ENCODE measurements around the gene PRG3. TPM values are rescaled to one million over a fixed set of nuclear protein-coding genes. Genes with fewer than 3 reads are reported as not detected.

PRG3 gene
- total RNA-seq, 2 donors from 2014 or later, result not detected

GRCh38 chr11:57349491-57350274 lies 31.3 kb downstream of the PRG3 start:
- Histone ChIP-seq H3K27ac (no peak overlapping the region), H3K4me1 (no peaks in the 10 kb centered on the region), H3K36me3 (no peaks in the 10 kb centered on the region), H3K9me3 (no peaks in the 10 kb centered on the region), H3K4me3 (no peak overlapping the region), H3K9ac (ENCODE audit: low read depth in 2 of 2, low read length in 2 of 2) (no peak overlapping the region), H3K27me3 (no peaks in the 10 kb centered on the region)
- peak; percentile 68 for DNase-seq
- TF ChIP-seq CTCF (IDR thresholded peaks at IDR 0.05), result peak; percentile 85
- intact Hi-C loops (cut with DNase I), result loop anchor here (5.0 kb wide), 1 partner anchor 293 kb away; no protein-coding TSS in a partner anchor

- no peak overlapping the region for H3K4me3 ChIP-seq
- H3K4me1 ChIP-seq, result no peaks in the 10 kb centered on the region
- no peak overlapping the region for H3K9ac ChIP-seq (ENCODE audit: low read depth in 2 of 2, low read length in 2 of 2)
- intact Hi-C loops (cut with DNase I), result loop anchor here (5.0 kb wide), 1 partner anchor 294 kb away; no protein-coding TSS in a partner anchor
- TF ChIP-seq CTCF (IDR thresholded peaks at IDR 0.05), result no peak
- H3K27ac ChIP-seq, result no peak overlapping the region
- no peak for DNase-seq
- no peaks in the 10 kb centered on the region for H3K36me3 ChIP-seq
- no peaks in the 10 kb centered on the region for H3K27me3 ChIP-seq
- no peaks in the 10 kb centered on the region for H3K9me3 ChIP-seq
These were observed 32.2 kb downstream of the PRG3 start for GRCh38 chr11:57348636-57349313.

- no peaks in the 10 kb centered on the region for H3K4me1 ChIP-seq
- H3K4me3 ChIP-seq, result no peak overlapping the region
- intact Hi-C loops (cut with DNase I), result loop anchor here (5.0 kb wide), 1 partner anchor 294 kb away; no protein-coding TSS in a partner anchor
- no peak for TF ChIP-seq CTCF (IDR thresholded peaks at IDR 0.05)
- no peaks in the 10 kb centered on the region for H3K36me3 ChIP-seq
- no peaks in the 10 kb centered on the region for H3K9me3 ChIP-seq
- H3K27ac ChIP-seq, result no peak overlapping the region
- H3K9ac ChIP-seq (ENCODE audit: low read depth in 2 of 2, low read length in 2 of 2), result no peak overlapping the region
- no peak for DNase-seq
- H3K27me3 ChIP-seq, result no peaks in the 10 kb centered on the region
These were observed 32.9 kb downstream of the PRG3 start for GRCh38 chr11:57348052-57348451.

DNA sequence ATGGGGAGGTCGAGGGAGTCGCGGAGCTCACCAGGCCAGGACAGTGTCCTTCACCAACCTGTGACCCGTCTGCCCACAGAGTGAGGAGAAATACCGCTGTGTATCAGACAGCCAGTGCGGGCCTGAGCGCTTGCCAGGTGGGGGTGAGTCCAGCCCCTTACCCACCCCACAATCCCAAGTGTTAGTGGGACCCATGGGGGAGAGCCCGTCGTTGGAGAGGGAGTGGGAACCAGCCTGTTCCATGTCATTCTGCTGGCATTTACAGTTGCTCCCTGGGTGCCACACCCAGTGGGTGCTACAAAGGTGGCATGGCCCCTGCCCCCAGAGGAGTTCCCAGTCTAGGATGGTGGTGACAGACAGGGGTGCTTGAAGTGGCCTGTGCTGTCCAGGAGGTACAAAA lies 33.6 kb downstream of the PRG3 start:
- no peak overlapping the region for H3K27ac ChIP-seq
- no peaks in the 10 kb centered on the region for H3K36me3 ChIP-seq
- intact Hi-C loops (cut with DNase I), result loop anchor here (5.0 kb wide), 1 partner anchor 295 kb away; no protein-coding TSS in a partner anchor
- H3K27me3 ChIP-seq, result no peaks in the 10 kb centered on the region
- H3K4me1 ChIP-seq, result no peaks in the 10 kb centered on the region
- no peak for DNase-seq
- no peak for TF ChIP-seq CTCF (IDR thresholded peaks at IDR 0.05)
- no peak overlapping the region for H3K9ac ChIP-seq (ENCODE audit: low read depth in 2 of 2, low read length in 2 of 2)
- no peak overlapping the region for H3K4me3 ChIP-seq
- H3K9me3 ChIP-seq, result no peaks in the 10 kb centered on the region

- peak overlapping the region in 1 of 2 donors; percentile 43 for H3K9ac ChIP-seq (ENCODE audit: low read depth in 2 of 2, low read length in 2 of 2)
- H3K27ac ChIP-seq, result no peak overlapping the region
- H3K4me1 ChIP-seq, result no peaks in the 10 kb centered on the region
- no peaks in the 10 kb centered on the region for H3K27me3 ChIP-seq
- TF ChIP-seq CTCF (IDR thresholded peaks at IDR 0.05), result peak; percentile 80
- no peak overlapping the region for H3K4me3 ChIP-seq
- intact Hi-C loops (cut with DNase I), result loop anchor here (5.0 kb wide), 1 partner anchor 297 kb away; no protein-coding TSS in a partner anchor
- H3K36me3 ChIP-seq, result no peaks in the 10 kb centered on the region
- no peaks in the 10 kb centered on the region for H3K9me3 ChIP-seq
- peak; percentile 86 for DNase-seq
These were observed 35.3 kb downstream of the PRG3 start for GRCh38 chr11:57345555-57346211.
